H9 (cell line): ENCODE results near the gene MX1. TPM values are rescaled to one million over a fixed set of nuclear protein-coding genes. Genes with fewer than 3 reads are reported as not detected.

ENCODE experiments used
- DNase-seq: peaks from one replicate; pipeline ENCODE4 v3.0.0-alpha.2; 2017
- H2AFZ ChIP-seq: one replicate; pipeline ENCODE4 v1.6.1; 2013; ENCODE audit warnings: mild to moderate bottlenecking, low read length, control low read depth, moderate library complexity
- H2AK5ac ChIP-seq: 2 replicates; pipeline ENCODE4 v1.6.1; 2013; ENCODE audit warnings: low read length, control low read depth, mixed read lengths; ENCODE audit not compliant: insufficient read length
- H2BK120ac ChIP-seq: one replicate; pipeline ENCODE4 v1.6.1; 2013; ENCODE audit warnings: low read depth, mild to moderate bottlenecking, low read length, control low read depth, inconsistent platforms; ENCODE audit not compliant: poor library complexity, severe bottlenecking
- H2BK12ac ChIP-seq: 2 replicates; pipeline ENCODE4 v1.6.1; 2013; ENCODE audit warnings: low read length, control low read depth, mixed read lengths, low read depth; ENCODE audit not compliant: insufficient read length
- H2BK15ac ChIP-seq: 2 replicates; pipeline ENCODE4 v1.6.1; 2013; ENCODE audit warnings: low read depth, low read length, control low read depth
- H2BK20ac ChIP-seq: one replicate; pipeline ENCODE4 v1.6.1; 2013; ENCODE audit warnings: low read depth, mild to moderate bottlenecking, low read length, control low read depth, inconsistent platforms; ENCODE audit not compliant: poor library complexity, severe bottlenecking
- H2BK5ac ChIP-seq: 2 replicates; pipeline ENCODE4 v1.6.1; 2013; ENCODE audit warnings: low read length, control low read depth, mixed read lengths; ENCODE audit not compliant: insufficient read length
- H3K14ac ChIP-seq: 2 replicates; pipeline ENCODE4 v1.6.1; 2013; ENCODE audit warnings: low read length, control low read depth; ENCODE audit not compliant: insufficient read depth
- H3K18ac ChIP-seq: 2 replicates; pipeline ENCODE4 v1.6.1; 2013; ENCODE audit warnings: low read depth, mild to moderate bottlenecking, mixed read lengths, low read length, control low read depth; ENCODE audit not compliant: insufficient read length
- H3K23ac ChIP-seq: 2 replicates; pipeline ENCODE4 v1.6.1; 2013; ENCODE audit warnings: low read length, control low read depth, mixed read lengths, low read depth; ENCODE audit not compliant: insufficient read length
- H3K23me2 ChIP-seq: 2 replicates; pipeline ENCODE4 v1.6.1; 2013; ENCODE audit warnings: low read depth, mild to moderate bottlenecking, mixed read lengths, low read length, control low read depth; ENCODE audit not compliant: insufficient read length, poor library complexity, severe bottlenecking
- H3K27ac ChIP-seq: 2 replicates; pipeline ENCODE4 v1.5.1; 2013; ENCODE audit warnings: low read length, control low read depth, mixed read lengths, low read depth; ENCODE audit not compliant: insufficient read length
- H3K27me3 ChIP-seq: 2 replicates; pipeline ENCODE4 v1.6.1; 2013; ENCODE audit warnings: low read length, control low read depth, inconsistent platforms; ENCODE audit not compliant: insufficient read depth
- H3K4ac ChIP-seq: 2 replicates; pipeline ENCODE4 v1.6.1; 2013; ENCODE audit warnings: low read depth, mild to moderate bottlenecking, control low read depth, inconsistent platforms, low read length, moderate library complexity
- H3K4me1 ChIP-seq: 2 replicates; pipeline ENCODE4 v1.6.1; 2013; ENCODE audit warnings: low read length, control low read depth, inconsistent platforms; ENCODE audit not compliant: insufficient read depth
- H3K4me2 ChIP-seq: 2 replicates; pipeline ENCODE4 v1.6.1; 2013; ENCODE audit warnings: low read length, control low read depth, mixed read lengths; ENCODE audit not compliant: insufficient read length, insufficient read depth
- H3K56ac ChIP-seq: 2 replicates; pipeline ENCODE4 v1.6.1; 2013; ENCODE audit warnings: low read depth, mild to moderate bottlenecking, mixed read lengths, low read length, control low read depth; ENCODE audit not compliant: insufficient read length
- H3K79me1 ChIP-seq: 2 replicates; pipeline ENCODE4 v1.6.1; 2013; ENCODE audit warnings: low read depth, mild to moderate bottlenecking, moderate library complexity, low read length, control low read depth, inconsistent platforms; ENCODE audit not compliant: insufficient read depth, poor library complexity, severe bottlenecking
- H3K79me2 ChIP-seq: 2 replicates; pipeline ENCODE4 v1.6.1; 2013; ENCODE audit warnings: low read length, control low read depth, inconsistent platforms; ENCODE audit not compliant: insufficient read depth
- H3K9ac ChIP-seq: 2 replicates; pipeline ENCODE4 v1.6.1; 2013; ENCODE audit warnings: low read length, control low read depth, mixed read lengths; ENCODE audit not compliant: insufficient read length; ENCODE audit errors: extremely low read depth
- H3K9me3 ChIP-seq: one replicate; pipeline ENCODE4 v1.6.1; 2013; ENCODE audit warnings: low read depth, low read length, inconsistent platforms; ENCODE audit not compliant: control insufficient read depth
- H3T11ph ChIP-seq: one replicate; pipeline ENCODE4 v1.6.1; 2013; ENCODE audit warnings: mild to moderate bottlenecking, low read length, control low read depth, inconsistent platforms
- H4K20me1 ChIP-seq: one replicate; pipeline ENCODE4 v1.6.1; 2013; ENCODE audit not compliant: control insufficient read depth, insufficient read length, insufficient read depth
- H4K5ac ChIP-seq: 2 replicates; pipeline ENCODE4 v1.6.1; 2013; ENCODE audit warnings: low read depth, mild to moderate bottlenecking, mixed read lengths, low read length, control low read depth; ENCODE audit not compliant: insufficient read length
- H4K8ac ChIP-seq: replicated peaks from 2 replicates; pipeline ENCODE4 v1.6.1; 2013; ENCODE audit warnings: low read length, control low read depth, mixed read lengths, low read depth; ENCODE audit not compliant: insufficient read length
- H4K91ac ChIP-seq: 2 replicates; pipeline ENCODE4 v1.6.1; 2013; ENCODE audit warnings: low read depth, mild to moderate bottlenecking, moderate library complexity, mixed read lengths, low read length, control low read depth; ENCODE audit not compliant: insufficient read length
- H3K27ac Mint-ChIP-seq, 3 experiments: 2 replicates in 2 of 3; 3 replicates in 1 of 3; pipeline ENCODE4 v1.8.0; 2020 to 2021; ENCODE audit warnings: mixed read lengths in 3 of 3, mild to moderate bottlenecking in 1 of 3, moderate library complexity in 1 of 3
- H3K27me3 Mint-ChIP-seq: 2 replicates; pipeline ENCODE4 v1.8.0; 2021; ENCODE audit warnings: low read depth, mild to moderate bottlenecking, moderate library complexity, mixed read lengths
- H3K36me3 Mint-ChIP-seq, 3 experiments: 2 replicates in 2 of 3; 3 replicates in 1 of 3; pipeline ENCODE4 v1.8.0; 2020 to 2021; ENCODE audit warnings: low read depth in 3 of 3, mixed read lengths in 3 of 3; ENCODE audit not compliant: insufficient read depth in 1 of 3
- H3K4me1 Mint-ChIP-seq, 2 experiments: 2 replicates each; pipeline ENCODE4 v1.8.0; 2020; ENCODE audit warnings: mixed read lengths in 2 of 2
- H3K4me3 Mint-ChIP-seq, 2 experiments: 2 replicates in 1 of 2; 3 replicates in 1 of 2; pipeline ENCODE4 v1.8.0; 2020 to 2021; ENCODE audit warnings: mild to moderate bottlenecking in 2 of 2, mixed read lengths in 2 of 2, moderate library complexity in 1 of 2
- H3K9me3 Mint-ChIP-seq, 2 experiments: 2 replicates in 1 of 2; 3 replicates in 1 of 2; pipeline ENCODE4 v1.8.0; 2020; ENCODE audit warnings: mild to moderate bottlenecking in 2 of 2, mixed read lengths in 2 of 2, moderate library complexity in 1 of 2
- CTCF ChIP-seq: fragments of 200-600 bp; sonication (generic); conservative IDR thresholded peaks from 3 replicates; pipeline ENCODE4 v1.8.0; 2021; ENCODE audit warnings: antibody characterized with exemption, mild to moderate bottlenecking
- WGBS: extraction: QIAGEN DNeasy Blood & Tissue Kit; methylation state at CpG from one replicate; pipeline ENCODE4 v1.1.7; 2013; ENCODE audit warnings: missing lambda C conversion rate, low lambda C conversion rate, mixed read lengths; ENCODE audit not compliant: insufficient read length; ENCODE audit errors: extremely low coverage; 5-methylcytosine and 5-hydroxymethylcytosine counted together
- total RNA-seq: library from RNA; stranded (reverse); gene quantifications from 2 replicates; pipeline ENCODE4 v1.2.1, GENCODE V29; 2021

Gene MX1
- total RNA-seq, 1 experiment from 2014 or later = 6.3 TPM

DNA sequence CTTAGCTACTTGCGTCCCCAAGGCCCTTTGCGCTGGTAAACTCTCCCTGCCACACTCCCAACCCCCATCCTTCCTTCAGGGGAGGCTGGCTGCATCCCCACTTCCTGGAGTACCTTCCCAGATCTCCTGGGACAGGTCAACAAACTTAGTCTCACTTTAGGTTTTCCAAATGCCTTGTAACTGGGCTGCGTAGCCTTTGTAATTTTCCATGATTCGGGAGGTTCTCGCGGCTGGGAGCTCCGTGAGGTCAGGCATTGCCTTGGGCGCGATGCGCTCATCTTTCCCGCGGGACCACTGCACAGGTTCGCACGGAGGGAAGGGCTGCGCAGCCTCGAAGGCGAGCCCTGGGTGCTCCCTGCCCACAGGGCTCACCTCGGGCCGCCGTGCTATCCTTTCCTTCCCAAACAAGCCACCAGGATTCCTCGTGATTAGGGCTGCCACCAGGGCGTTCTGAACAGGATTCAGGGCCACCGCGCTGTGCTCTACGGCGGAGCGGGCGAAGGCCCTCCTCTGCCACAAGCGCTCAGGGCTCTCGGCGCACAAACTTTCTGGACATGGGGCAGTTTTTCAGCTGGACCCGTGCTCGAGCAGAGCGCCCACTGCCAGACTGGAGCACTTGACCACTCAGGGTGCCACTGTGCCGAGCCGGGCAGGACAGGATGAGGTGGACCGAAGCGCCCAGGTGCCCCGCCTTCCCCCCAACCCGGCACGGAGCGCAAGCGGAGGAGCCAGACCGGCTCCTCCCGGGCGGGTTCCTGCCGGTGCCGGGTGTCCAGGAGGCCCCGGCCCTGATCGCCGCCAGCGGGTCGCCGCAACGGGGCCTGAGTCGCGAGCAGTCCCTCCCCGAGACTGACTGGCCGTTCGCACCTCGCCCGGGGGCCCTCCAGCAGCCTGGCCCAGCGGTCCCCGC lies 80.8 kb downstream of the MX1 start:
- peak overlapping the region; percentile 78 to 90 for H3K4me3 Mint-ChIP-seq
- Histone ChIP-seq H3K23me2 (peaks cover 13% of the 10 kb centered on the region), H3K4me2 (peak overlapping the region; percentile 70), H2BK12ac (no peak overlapping the region), H2BK5ac (no peak overlapping the region), H2BK20ac (no peak overlapping the region), H3K14ac (no peak overlapping the region; the same call in 1 of the 2 replicates), H3K79me2 (no peaks in the 10 kb centered on the region), H3K27me3 (peaks cover 10% of the 10 kb centered on the region; the same call in 1 of the 2 replicates), H2BK120ac (no peak overlapping the region), H4K8ac (no peak overlapping the region), H2AFZ (no peak overlapping the region), H2BK15ac (no peak overlapping the region), H3T11ph (no peak overlapping the region), H3K79me1 (no peaks in the 10 kb centered on the region), H3K9ac (no peak overlapping the region), H2AK5ac (no peak overlapping the region), H3K56ac (no peak overlapping the region), H3K4me1 (no peaks in the 10 kb centered on the region; the same call in 1 of the 2 replicates), H3K18ac (peak overlapping the region; percentile 41), H3K27ac (no peak overlapping the region), H4K5ac (no peak overlapping the region), H4K91ac (no peak overlapping the region), H3K4ac (no peak overlapping the region), H3K23ac (no peak overlapping the region), H4K20me1 (no peaks in the 10 kb centered on the region), H3K9me3 (no peaks in the 10 kb centered on the region)
- peaks cover 43% of the 10 kb centered on the region for H3K27me3 Mint-ChIP-seq
- peak; percentile 59 for DNase-seq
- H3K27ac Mint-ChIP-seq = no peak overlapping the region; a peak in 1 of 7 replicates
- H3K4me1 Mint-ChIP-seq = peaks cover 28 to 34% of the 10 kb centered on the region in 2 experiments
- H3K9me3 Mint-ChIP-seq = no peaks in the 10 kb centered on the region
- TF ChIP-seq CTCF = no peak; the same call in 2 of the 3 replicates
- no CpG with 5 or more reads among the region's 64 CpGs for WGBS
- H3K36me3 Mint-ChIP-seq = no peaks in the 10 kb centered on the region
